ENCODE data around the gene AUTS2. TPM values are rescaled to one million over a fixed set of nuclear protein-coding genes. Genes with fewer than 3 reads are reported as not detected.

AUTS2 gene
- total RNA-seq, 1 donor from 2014 or later: 125 TPM

- no peak for TF ChIP-seq CTCF (IDR thresholded peaks at IDR 0.05; ENCODE audit: unreplicated experiment)
- H3K27me3 Mint-ChIP-seq: no peaks in the 10 kb centered on the region
- H3K4me1 Mint-ChIP-seq (ENCODE audit: low read depth): peaks cover 9% of the 10 kb centered on the region
- H3K36me3 Mint-ChIP-seq (ENCODE audit: insufficient read depth): peaks cover under 1% of the 10 kb centered on the region
- H3K4me3 Mint-ChIP-seq (ENCODE audit: low read depth): no peak overlapping the region
- H3K9me3 Mint-ChIP-seq (ENCODE audit: low read depth): no peaks in the 10 kb centered on the region
- DNase-seq (ENCODE audit: low spot score, unreplicated experiment): no peak
- H3K27ac Mint-ChIP-seq: no peak overlapping the region
Measured at GRCh38 chr7:70479153-70480021, 881.1 kb downstream of the AUTS2 start.

GRCh38 chr7:70480927-70481569 is 882.8 kb downstream of the AUTS2 start:
- no peaks in the 10 kb centered on the region for H3K27me3 Mint-ChIP-seq
- no peak for TF ChIP-seq CTCF (IDR thresholded peaks at IDR 0.05; ENCODE audit: unreplicated experiment)
- no peak for DNase-seq (ENCODE audit: low spot score, unreplicated experiment)
- peaks cover 9% of the 10 kb centered on the region for H3K4me1 Mint-ChIP-seq (ENCODE audit: low read depth)
- H3K4me3 Mint-ChIP-seq (ENCODE audit: low read depth): no peak overlapping the region
- H3K9me3 Mint-ChIP-seq (ENCODE audit: low read depth): peaks cover 8% of the 10 kb centered on the region
- no peak overlapping the region for H3K27ac Mint-ChIP-seq
- H3K36me3 Mint-ChIP-seq (ENCODE audit: insufficient read depth): peaks cover 8% of the 10 kb centered on the region

- Mint-ChIP-seq H3K9me3 (ENCODE audit: low read depth) (peaks cover 8% of the 10 kb centered on the region), H3K27me3 (no peaks in the 10 kb centered on the region), H3K4me1 (ENCODE audit: low read depth) (peaks cover 9% of the 10 kb centered on the region), H3K4me3 (ENCODE audit: low read depth) (no peak overlapping the region), H3K27ac (no peak overlapping the region), H3K36me3 (ENCODE audit: insufficient read depth) (peaks cover 8% of the 10 kb centered on the region)
- TF ChIP-seq CTCF (IDR thresholded peaks at IDR 0.05; ENCODE audit: unreplicated experiment): no peak
- no peak for DNase-seq (ENCODE audit: low spot score, unreplicated experiment)
Measured at GRCh38 chr7:70481570-70482123, 883.4 kb downstream of the AUTS2 start.

- no peak for TF ChIP-seq CTCF (IDR thresholded peaks at IDR 0.05; ENCODE audit: unreplicated experiment)
- H3K27me3 Mint-ChIP-seq: no peaks in the 10 kb centered on the region
- peaks cover 3% of the 10 kb centered on the region for H3K4me1 Mint-ChIP-seq (ENCODE audit: low read depth)
Measured at GRCh38 chr7:70484255-70484654, 886.0 kb downstream of the AUTS2 start.

GRCh38 chr7:70486977-70487376 is 888.7 kb downstream of the AUTS2 start:
- Mint-ChIP-seq H3K27ac (no peak overlapping the region), H3K9me3 (ENCODE audit: low read depth) (peaks cover 8% of the 10 kb centered on the region), H3K36me3 (ENCODE audit: insufficient read depth) (peaks cover 8% of the 10 kb centered on the region), H3K27me3 (no peaks in the 10 kb centered on the region), H3K4me1 (ENCODE audit: low read depth) (no peaks in the 10 kb centered on the region), H3K4me3 (ENCODE audit: low read depth) (no peak overlapping the region)
- no peak for DNase-seq (ENCODE audit: low spot score, unreplicated experiment)
- TF ChIP-seq CTCF (IDR thresholded peaks at IDR 0.05; ENCODE audit: unreplicated experiment): no peak

More at GRCh38 chr7:70484255-70484654, 886.0 kb downstream of the AUTS2 start:
- Mint-ChIP-seq H3K9me3 (ENCODE audit: low read depth) (peaks cover 8% of the 10 kb centered on the region), H3K4me3 (ENCODE audit: low read depth) (no peak overlapping the region), H3K36me3 (ENCODE audit: insufficient read depth) (peaks cover 8% of the 10 kb centered on the region), H3K27ac (no peak overlapping the region)
- no peak for DNase-seq (ENCODE audit: low spot score, unreplicated experiment)
